Endothelial cell of umbilical vein (primary cell): ENCODE results near the gene CFAP210. TPM values are rescaled to one million over a fixed set of nuclear protein-coding genes. Genes with fewer than 3 reads are reported as not detected.

ENCODE experiments used
- BruUV-seq: library from RNA; stranded (reverse); fragments of 400-500 nt; replicated peaks from 2 replicates; lab custom pipeline; 2021; lab: Mats Ljungman, UMichigan
- CTCF ChIA-PET: fragments of 300-600, 350-600 bp; sonication (Branson Sonifier 250); formaldehyde crosslinking; loops from one replicate; lab custom pipeline; 2021; ENCODE audit warnings: antibody characterized with exemption, inconsistent platforms; lab: Charles Lee
- POLR2A ChIA-PET: fragments of 300-600, 350-600 bp; sonication (Branson Sonifier 250); formaldehyde crosslinking; loops from one replicate; lab custom pipeline; 2021; ENCODE audit warnings: antibody characterized with exemption, inconsistent platforms; lab: Charles Lee
- DNase-seq: peaks from one replicate; pipeline ENCODE4 v3.0.0-alpha.2; 2011; ENCODE audit warnings: low read depth, low spot score
- FAIRE-seq: peaks from 2 replicates; lab custom pipeline; 2011; peaks lifted over from hg19 to GRCh38; lab: Jason Lieb, UNC
- H2AFZ ChIP-seq: 2 replicates; pipeline ENCODE4 v1.6.0; 2012; ENCODE audit warnings: low read depth, low read length, control low read depth, inconsistent platforms
- H3K27ac ChIP-seq: 2 replicates; pipeline ENCODE4 v1.5.1; 2011; ENCODE audit warnings: low read depth, mild to moderate bottlenecking, control low read depth, low read length, moderate library complexity; ENCODE audit not compliant: insufficient read depth
- H3K27me3 ChIP-seq, 2 experiments: 2 replicates each; pipeline versions ENCODE4 v1.6.0 to v1.6.1; 2011; ENCODE audit warnings: low read length in 2 of 2, mixed read lengths in 1 of 2; ENCODE audit not compliant: control insufficient read depth in 2 of 2, insufficient read depth in 2 of 2
- H3K36me3 ChIP-seq, 2 experiments: 2 replicates in 1 of 2; 3 replicates in 1 of 2; pipeline ENCODE4 v1.5.1; 2011; ENCODE audit warnings: low read length in 2 of 2, mild to moderate bottlenecking in 1 of 2, moderate library complexity in 1 of 2; ENCODE audit not compliant: control insufficient read depth in 2 of 2, insufficient read depth in 2 of 2; ENCODE audit errors: extremely low read depth in 1 of 2
- H3K4me1 ChIP-seq: 3 replicates; pipeline ENCODE4 v1.5.1; 2011; ENCODE audit warnings: mild to moderate bottlenecking, low read length; ENCODE audit not compliant: control insufficient read depth, insufficient read depth; ENCODE audit errors: extremely low read depth
- H3K4me2 ChIP-seq: 2 replicates; pipeline ENCODE4 v1.6.1; 2011; ENCODE audit warnings: low read length, control low read depth, mixed read lengths; ENCODE audit not compliant: insufficient read depth
- H3K4me3 ChIP-seq, 3 experiments: fragments of 200-600 bp in 1 of 3; sonication (generic), shearing (Covaris generic) in 1 of 3; replicated peaks in 1 of 3; 2 replicates each; pipeline ENCODE4 v1.5.1; 2011 to 2016; ENCODE audit warnings: control low read depth in 3 of 3, low read length in 3 of 3, mild to moderate bottlenecking in 2 of 3, inconsistent platforms in 1 of 3, low read depth in 1 of 3, moderate library complexity in 1 of 3; ENCODE audit not compliant: insufficient read depth in 1 of 3
- H3K79me2 ChIP-seq: 2 replicates; pipeline ENCODE4 v1.6.0; 2012; ENCODE audit warnings: low read length, inconsistent platforms; ENCODE audit not compliant: control insufficient read depth, insufficient read depth
- H3K9ac ChIP-seq: replicated peaks from 2 replicates; pipeline ENCODE3; 2011; ENCODE audit warnings: low read length, control low read depth; ENCODE audit not compliant: insufficient read depth; ENCODE audit errors: extremely low read depth
- H3K9me1 ChIP-seq: replicated peaks from 3 replicates; pipeline ENCODE4 v1.6.0; 2011; ENCODE audit warnings: mild to moderate bottlenecking, low read length; ENCODE audit not compliant: control insufficient read depth, insufficient read depth; ENCODE audit errors: extremely low read depth
- H3K9me3 ChIP-seq: replicated peaks from 2 replicates; pipeline ENCODE4 v1.5.1; 2012; ENCODE audit warnings: low read length, inconsistent platforms; ENCODE audit not compliant: control insufficient read depth, insufficient read depth
- H4K20me1 ChIP-seq: replicated peaks from 2 replicates; pipeline ENCODE3; 2011; ENCODE audit warnings: mild to moderate bottlenecking, low read length; ENCODE audit not compliant: control insufficient read depth, insufficient read depth; ENCODE audit errors: extremely low read depth
- CTCF ChIP-seq, 2 donors: IDR thresholded peaks; 1 replicate in 1 of 2; 2 replicates in 1 of 2; pipeline ENCODE4 v1.5.1; 2011; ENCODE audit warnings: low read length in 2 of 2, mild to moderate bottlenecking in 2 of 2, moderate library complexity in 2 of 2, control low read depth in 1 of 2, inconsistent platforms in 1 of 2, low read depth in 1 of 2; ENCODE audit not compliant: insufficient read depth in 1 of 2; ENCODE audit errors: extremely low read depth in 1 of 2
- EZH2 ChIP-seq: IDR thresholded peaks from 2 replicates; pipeline ENCODE4 v1.6.1; 2012; ENCODE audit warnings: borderline replicate concordance, low read depth, mild to moderate bottlenecking, moderate library complexity, low read length, inconsistent platforms; ENCODE audit not compliant: severe bottlenecking
- GATA2 ChIP-seq: IDR thresholded peaks from 2 replicates; pipeline ENCODE4 v1.7.0; 2011; ENCODE audit warnings: low read depth, mild to moderate bottlenecking, moderate library complexity, mixed read lengths, low read length; ENCODE audit not compliant: insufficient read length, insufficient read depth
- JUN ChIP-seq: IDR thresholded peaks from 2 replicates; pipeline ENCODE4 v1.6.1; 2011; ENCODE audit warnings: borderline replicate concordance, low read depth; ENCODE audit not compliant: insufficient read length, insufficient read depth
- MYC ChIP-seq: IDR thresholded peaks from one replicate; pipeline ENCODE4 v1.6.1; 2011; ENCODE audit warnings: mild to moderate bottlenecking, low read depth, low read length
- POLR2A ChIP-seq: IDR thresholded peaks from 2 replicates; pipeline ENCODE4 v1.6.1; 2012; ENCODE audit warnings: low read depth, mild to moderate bottlenecking, control low read depth, low read length
- dilution Hi-C: fragments of 300-500 bp; cut with MboI; formaldehyde crosslinking; loops from one replicate; pipeline ENCODE4 v1.15.0; 2019; ENCODE audit warnings: low sequenced_read_pairs; ENCODE audit not compliant: extremely low pct_ligation_motif_present
- intact Hi-C: fragments of 100-400 bp; cut with micrococcal nuclease; formaldehyde crosslinking; loops from one replicate; pipeline ENCODE4 v1.10.0; 2022
- polyA plus RNA-seq, 4 experiments: library from polyadenylated mRNA; depleted of rRNA in 3 of 4; stranded (reverse) in 3 of 4; unstranded in 1 of 4; fragments of >200 nt; gene quantifications; 2 replicates each; pipeline versions ENCODE4 v1.2.1 to v1.2.3, GENCODE V29; 2011 to 2012; ENCODE audit warnings: missing spikeins in 1 of 4
- total RNA-seq: library from RNA; stranded (reverse); gene quantifications from 2 replicates; pipeline ENCODE4 v1.2.3, GENCODE V29; 2021

The CFAP210 gene
- total and polyA plus RNA-seq, 2 donors (not counting 3 experiments of a cell fraction or from before 2014, with no cell fraction given): not detected

- POLR2A ChIA-PET: no interaction called here
Observed at GRCh38 chr2:169683054-169683424, 11.2 kb downstream of the CFAP210 start.

More at GRCh38 chr2:169683054-169683424, 11.2 kb downstream of the CFAP210 start:
- Histone ChIP-seq H3K27me3 (peaks cover 6 to 11% of the 10 kb centered on the region in 2 experiments), H3K4me3 (no peak overlapping the region), H3K9me3 (no peaks in the 10 kb centered on the region), H3K79me2 (no peaks in the 10 kb centered on the region), H3K9me1 (no peaks in the 10 kb centered on the region), H3K9ac (no peak overlapping the region), H2AFZ (no peak overlapping the region), H3K36me3 (no peaks in the 10 kb centered on the region), H4K20me1 (no peaks in the 10 kb centered on the region), H3K4me1 (no peaks in the 10 kb centered on the region), H3K4me2 (no peak overlapping the region), H3K27ac (no peak overlapping the region)
- intact Hi-C loops: no loop called here
- DNase-seq (no peak), FAIRE-seq (no peak)
- no TSS peak for BruUV-seq
- dilution Hi-C loops: no loop called here
- TF ChIP-seq EZH2 (no peak), JUN (no peak), MYC (no peak), GATA2 (no peak), POLR2A (no peak), CTCF (IDR thresholded peaks at IDR 0.05; ENCODE audit: extremely low read depth in 1 of 2, insufficient read depth in 1 of 2, low read depth in 1 of 2, low read length in 2 of 2) (no peak)
- CTCF ChIA-PET: interaction anchor here (1.0 kb wide), 1 partner anchor 110 kb away, joined by 3 read pairs; no protein-coding TSS in a partner anchor
